T-helper 22 cell (primary cell): ENCODE data around the gene OR52J3.

Source experiments
- DNase-seq: peaks from one replicate; pipeline ENCODE4 v3.0.0-alpha.2; 2020; ENCODE audit warnings: low read depth

OR52J3 gene

GRCh38 chr11:5096011-5096410 lies 49.7 kb downstream of the OR52J3 start:
- no peak for DNase-seq
